HG03280 (cell line): ENCODE data around the gene TRIM38.
A peak's percentile ranks its signal among the peaks of the same experiment; 100 is the strongest.
"Not testable (repeated sequence)": the region's sequence is repeated elsewhere in the genome, so short reads cannot be mapped to it uniquely, and the experiment has no call there.

ENCODE experiments used
- ATAC-seq: cut with Tn5 transposase; IDR thresholded peaks from one replicate; pipeline ENCODE4 v1.9.1; 2021; ENCODE audit warnings: mild to moderate bottlenecking, moderate library complexity; ENCODE audit not compliant: unreplicated experiment

Gene TRIM38

GRCh38 chr6:25962149-25963127 is at the start of gene TRIM38:
Gene TRIM38 (plus strand): TSS chr6:25962802. CDS start chr6:25966523, 3,721 bp downstream.
- peak; percentile 79 for ATAC-seq

- no peak for ATAC-seq
Observed at GRCh38 chr6:25913741-25914140, 48.9 kb upstream of the TRIM38 start.

- no peak for ATAC-seq
Observed at GRCh38 chr6:25916330-25916729, 46.3 kb upstream of the TRIM38 start.

- ATAC-seq: no peak
Observed at GRCh38 chr6:25916789-25917490, 45.7 kb upstream of the TRIM38 start.

- no peak for ATAC-seq
Observed at GRCh38 chr6:25918083-25918683, 44.4 kb upstream of the TRIM38 start.

- ATAC-seq: no peak
Observed at GRCh38 chr6:25919657-25920056, 42.9 kb upstream of the TRIM38 start.

GRCh38 chr6:25921525-25922203 is 40.9 kb upstream of the TRIM38 start:
- no peak for ATAC-seq

GRCh38 chr6:25922301-25922700 is 40.3 kb upstream of the TRIM38 start:
- ATAC-seq: no peak

GRCh38 chr6:25925876-25926275 is 36.7 kb upstream of the TRIM38 start:
- no peak for ATAC-seq

GRCh38 chr6:25927178-25927577 is 35.4 kb upstream of the TRIM38 start:
- ATAC-seq: no peak

GRCh38 chr6:25927756-25928216 is 34.8 kb upstream of the TRIM38 start:
- ATAC-seq: no peak

GRCh38 chr6:25928562-25929324 is 33.9 kb upstream of the TRIM38 start:
- ATAC-seq: no peak

GRCh38 chr6:25929785-25930184 is 32.8 kb upstream of the TRIM38 start:
- not testable (repeated sequence) for ATAC-seq

- ATAC-seq: no peak
Observed at GRCh38 chr6:25930532-25931410, 31.8 kb upstream of the TRIM38 start, which contains the start of gene SLC17A2. Gene SLC17A2 (minus strand): TSS chr6:25930691. CDS start chr6:25925796, 4,895 bp downstream.

- ATAC-seq: no peak
Observed at GRCh38 chr6:25931411-25931709, 31.2 kb upstream of the TRIM38 start.

GRCh38 chr6:25934156-25934555 is 28.4 kb upstream of the TRIM38 start:
- no peak for ATAC-seq

- no peak for ATAC-seq
Observed at GRCh38 chr6:25934735-25935313, 27.8 kb upstream of the TRIM38 start.

- ATAC-seq: no peak
Observed at GRCh38 chr6:25935953-25936352, 26.6 kb upstream of the TRIM38 start.

- no peak for ATAC-seq
Observed at GRCh38 chr6:25939593-25939992, 23.0 kb upstream of the TRIM38 start.
